H1 (cell line): ENCODE measurements around the gene RAD18. TPM values are rescaled to one million over a fixed set of nuclear protein-coding genes. Genes with fewer than 3 reads are reported as not detected.

ENCODE experiments used
- CTCF ChIA-PET: fragments of 300-600 bp; sonication (Branson Sonifier 250); formaldehyde crosslinking; loops from one replicate; lab custom pipeline; 2021; ENCODE audit not compliant: partially characterized antibody; lab: Charles Lee
- POLR2A ChIA-PET: fragments of 300-600 bp; sonication (Branson Sonifier 250); formaldehyde crosslinking; loops from one replicate; lab custom pipeline; 2021; ENCODE audit warnings: inconsistent platforms; ENCODE audit not compliant: partially characterized antibody; lab: Charles Lee
- DNase-seq, 2 experiments: peaks; one replicate each; pipeline versions ENCODE4 v3.0.0 to v3.0.0-alpha.2; 2010 to 2022; ENCODE audit warnings: low spot score in 2 of 2, low read depth in 1 of 2, mixed read lengths in 1 of 2
- FAIRE-seq: peaks from 2 replicates; lab custom pipeline; 2011; peaks lifted over from hg19 to GRCh38; lab: Jason Lieb, UNC
- H2AFZ ChIP-seq: 2 replicates; pipeline ENCODE4 v1.8.1; 2012; ENCODE audit warnings: low read length, inconsistent platforms
- H2AK5ac ChIP-seq: 2 replicates; pipeline ENCODE4 v1.6.1; 2013; ENCODE audit warnings: low read depth, low read length
- H2BK120ac ChIP-seq: replicated peaks from 2 replicates; pipeline ENCODE3; 2013; ENCODE audit warnings: low read depth, low read length, inconsistent platforms
- H2BK12ac ChIP-seq: 2 replicates; pipeline ENCODE4 v1.6.1; 2013; ENCODE audit warnings: low read depth, low read length
- H2BK15ac ChIP-seq: 2 replicates; pipeline ENCODE4 v1.6.1; 2013; ENCODE audit warnings: low read length
- H2BK20ac ChIP-seq: 2 replicates; pipeline ENCODE4 v1.6.1; 2013; ENCODE audit warnings: low read length
- H2BK5ac ChIP-seq: 2 replicates; pipeline ENCODE4 v1.6.1; 2013; ENCODE audit warnings: low read depth, low read length
- H3K14ac ChIP-seq: 2 replicates; pipeline ENCODE4 v1.6.1; 2013; ENCODE audit warnings: inconsistent platforms; ENCODE audit not compliant: insufficient read length
- H3K18ac ChIP-seq: 2 replicates; pipeline ENCODE4 v1.6.1; 2013; ENCODE audit warnings: low read length; ENCODE audit errors: extremely low read depth
- H3K23ac ChIP-seq: 2 replicates; pipeline ENCODE4 v1.6.1; 2013; ENCODE audit warnings: inconsistent platforms; ENCODE audit not compliant: insufficient read length
- H3K23me2 ChIP-seq: 2 replicates; pipeline ENCODE4 v1.6.1; 2013; ENCODE audit warnings: low read depth, low read length
- H3K27ac ChIP-seq: 2 replicates; pipeline ENCODE4 v1.6.1; 2011; ENCODE audit warnings: low read depth, low read length, inconsistent platforms
- H3K27me3 ChIP-seq, 4 experiments: replicated peaks in 1 of 4; 1 replicate in 1 of 4; 2 replicates in 3 of 4; pipeline versions ENCODE4 v1.6.1 to v1.8.1; 2011 to 2013; ENCODE audit warnings: low read length in 3 of 4, mild to moderate bottlenecking in 3 of 4, inconsistent platforms in 2 of 4, mixed read lengths in 2 of 4, moderate library complexity in 1 of 4; ENCODE audit not compliant: control insufficient read depth in 3 of 4, insufficient read depth in 3 of 4; ENCODE audit errors: extremely low read depth in 1 of 4
- H3K36me3 ChIP-seq, 4 experiments: 2 replicates each; pipeline versions ENCODE4 v1.6.1 to v1.8.1; 2011 to 2013; ENCODE audit warnings: mild to moderate bottlenecking in 4 of 4, low read length in 3 of 4, moderate library complexity in 2 of 4, control low read depth in 1 of 4, inconsistent platforms in 1 of 4; ENCODE audit not compliant: insufficient read depth in 4 of 4, control insufficient read depth in 2 of 4
- H3K4ac ChIP-seq: replicated peaks from 2 replicates; pipeline ENCODE3; 2013; ENCODE audit warnings: low read length, low read depth, mixed read lengths, inconsistent platforms; ENCODE audit not compliant: insufficient read length
- H3K4me1 ChIP-seq, 4 experiments: replicated peaks in 1 of 4; 1 replicate in 1 of 4; 2 replicates in 3 of 4; pipeline versions ENCODE4 v1.6.1 to v1.8.1; 2011 to 2013; ENCODE audit warnings: low read length in 3 of 4, inconsistent platforms in 2 of 4, mixed read lengths in 1 of 4; ENCODE audit not compliant: insufficient read depth in 4 of 4, control insufficient read depth in 3 of 4
- H3K4me2 ChIP-seq, 2 experiments: 2 replicates each; pipeline versions ENCODE4 v1.6.1 to v1.8.1; 2011 to 2013; ENCODE audit warnings: low read depth in 2 of 2, low read length in 2 of 2, control low read depth in 1 of 2, inconsistent platforms in 1 of 2, mild to moderate bottlenecking in 1 of 2; ENCODE audit not compliant: insufficient read depth in 1 of 2
- H3K4me3 ChIP-seq, 4 experiments: fragments of 200-600, 300-600 bp in 1 of 4; sonication (generic), shearing (Covaris generic), sonication (Bioruptor Twin) in 1 of 4; 2 replicates each; pipeline versions ENCODE4 v1.5.1 to v1.8.1; 2011 to 2016; ENCODE audit warnings: low read length in 4 of 4, low read depth in 3 of 4, control low read depth in 2 of 4, inconsistent platforms in 2 of 4, mild to moderate bottlenecking in 2 of 4, mixed read lengths in 1 of 4, moderate library complexity in 1 of 4; ENCODE audit not compliant: insufficient read depth in 2 of 4; ENCODE audit errors: extremely low read depth in 1 of 4
- H3K56ac ChIP-seq: replicated peaks from 2 replicates; pipeline ENCODE3; 2013; ENCODE audit warnings: low read depth, mild to moderate bottlenecking, mixed read lengths, low read length, inconsistent platforms; ENCODE audit not compliant: insufficient read length
- H3K79me1 ChIP-seq: 2 replicates; pipeline ENCODE4 v1.6.1; 2013; ENCODE audit warnings: low read depth, low read length, control low read depth
- H3K79me2 ChIP-seq, 2 experiments: 2 replicates each; pipeline versions ENCODE4 v1.6.1 to v1.8.1; 2012 to 2013; ENCODE audit warnings: low read length in 2 of 2, mild to moderate bottlenecking in 2 of 2, inconsistent platforms in 1 of 2; ENCODE audit not compliant: insufficient read depth in 2 of 2, control insufficient read depth in 1 of 2
- H3K9ac ChIP-seq, 4 experiments: replicated peaks in 1 of 4; 1 replicate in 1 of 4; 2 replicates in 3 of 4; pipeline versions ENCODE4 v1.6.1 to v1.8.1; 2011 to 2013; ENCODE audit warnings: low read depth in 3 of 4, low read length in 3 of 4, control low read depth in 2 of 4, mild to moderate bottlenecking in 2 of 4, moderate library complexity in 2 of 4, inconsistent platforms in 1 of 4; ENCODE audit errors: extremely low read depth in 1 of 4
- H3K9me3 ChIP-seq, 2 experiments: 2 replicates each; pipeline versions ENCODE4 v1.6.1 to v1.8.1; 2012 to 2013; ENCODE audit warnings: mild to moderate bottlenecking in 2 of 2, moderate library complexity in 2 of 2, control low read depth in 1 of 2, inconsistent platforms in 1 of 2, low read depth in 1 of 2, low read length in 1 of 2, mixed read lengths in 1 of 2; ENCODE audit not compliant: insufficient read depth in 2 of 2
- H4K20me1 ChIP-seq, 2 experiments: replicated peaks in 1 of 2; 2 replicates each; pipeline versions ENCODE3 to v1.8.1; 2011 to 2013; ENCODE audit warnings: inconsistent platforms in 2 of 2, low read length in 2 of 2, mild to moderate bottlenecking in 1 of 2; ENCODE audit not compliant: insufficient read depth in 2 of 2, control insufficient read depth in 1 of 2
- H4K5ac ChIP-seq: 2 replicates; pipeline ENCODE4 v1.6.1; 2013; ENCODE audit warnings: low read length, low read depth, mixed read lengths, inconsistent platforms; ENCODE audit not compliant: insufficient read length
- H4K8ac ChIP-seq: 2 replicates; pipeline ENCODE4 v1.8.0; 2013; ENCODE audit warnings: mild to moderate bottlenecking, moderate library complexity, low read length, inconsistent platforms; ENCODE audit not compliant: insufficient read depth; ENCODE audit errors: extremely low read depth
- H4K91ac ChIP-seq: replicated peaks from 2 replicates; pipeline ENCODE3; 2013; ENCODE audit warnings: low read length, mixed read lengths, inconsistent platforms; ENCODE audit not compliant: insufficient read length
- RFX5 ChIP-seq: IDR thresholded peaks from 2 replicates; pipeline ENCODE4 v1.6.1; 2011; ENCODE audit warnings: low read depth, low read length, improper control_type of control experiment, borderline replicate concordance
- WGBS, 2 experiments: shearing (Covaris generic) in 1 of 2; methylation state at CpG; one replicate each; pipeline versions ENCODE4 v1.1.6 to v1.1.7; 2013 to 2015; ENCODE audit warnings: low lambda C conversion rate in 2 of 2, mixed read lengths in 2 of 2, inconsistent platforms in 1 of 2, low coverage in 1 of 2, missing lambda C conversion rate in 1 of 2; ENCODE audit not compliant: insufficient replicate concordance in 2 of 2, insufficient coverage in 1 of 2, insufficient read length in 1 of 2; ENCODE audit errors: extremely low coverage in 1 of 2, missing lambda C conversion rate in 1 of 2; 5-methylcytosine and 5-hydroxymethylcytosine counted together
- polyA plus RNA-seq, 7 experiments: library from polyadenylated mRNA; depleted of rRNA in 3 of 7; stranded (reverse) in 5 of 7; unstranded in 2 of 7; fragments of >200 nt in 5 of 7; fragments of 200-250 nt in 2 of 7; gene quantifications; 1 replicate in 5 of 7; 2 replicates in 1 of 7; 4 replicates in 1 of 7; pipeline versions ENCODE4 v1.2.1 to v1.2.3, GENCODE V29; 2011 to 2013; ENCODE audit warnings: missing spikeins in 2 of 7, mixed read lengths in 2 of 7
- total RNA-seq: library from RNA; stranded (reverse); fragmentation: NEBNext Ultra II Directional; extraction: Animal tissue kit (Norgen Biotek cat#: 25700); gene quantifications from 2 replicates; pipeline ENCODE4 v1.2.1, GENCODE V29; 2021
- TF ChIP-seq, protein P1 (sequence below): IDR thresholded peaks from 2 replicates; pipeline ENCODE4 v1.6.1; 2011; ENCODE audit warnings: low read depth, mild to moderate bottlenecking, low read length; ENCODE audit not compliant: insufficient read depth
- TF ChIP-seq, protein P2 (sequence below), 3 experiments: IDR thresholded peaks; 1 replicate in 2 of 3; 2 replicates in 1 of 3; pipeline versions ENCODE4 v1.5.1 to v1.6.1; 2011; ENCODE audit warnings: low read length in 3 of 3, mild to moderate bottlenecking in 3 of 3, inconsistent platforms in 2 of 3, low read depth in 1 of 3, moderate library complexity in 1 of 3; ENCODE audit not compliant: insufficient read depth in 1 of 3; ENCODE audit errors: control extremely low read depth in 1 of 3

Gene RAD18
- total and polyA plus RNA-seq, 2 of the 8 experiments (the other 6 are each of a cell fraction or from before 2014, with no cell fraction given), result 13.0 to 23.2 TPM

DNA sequence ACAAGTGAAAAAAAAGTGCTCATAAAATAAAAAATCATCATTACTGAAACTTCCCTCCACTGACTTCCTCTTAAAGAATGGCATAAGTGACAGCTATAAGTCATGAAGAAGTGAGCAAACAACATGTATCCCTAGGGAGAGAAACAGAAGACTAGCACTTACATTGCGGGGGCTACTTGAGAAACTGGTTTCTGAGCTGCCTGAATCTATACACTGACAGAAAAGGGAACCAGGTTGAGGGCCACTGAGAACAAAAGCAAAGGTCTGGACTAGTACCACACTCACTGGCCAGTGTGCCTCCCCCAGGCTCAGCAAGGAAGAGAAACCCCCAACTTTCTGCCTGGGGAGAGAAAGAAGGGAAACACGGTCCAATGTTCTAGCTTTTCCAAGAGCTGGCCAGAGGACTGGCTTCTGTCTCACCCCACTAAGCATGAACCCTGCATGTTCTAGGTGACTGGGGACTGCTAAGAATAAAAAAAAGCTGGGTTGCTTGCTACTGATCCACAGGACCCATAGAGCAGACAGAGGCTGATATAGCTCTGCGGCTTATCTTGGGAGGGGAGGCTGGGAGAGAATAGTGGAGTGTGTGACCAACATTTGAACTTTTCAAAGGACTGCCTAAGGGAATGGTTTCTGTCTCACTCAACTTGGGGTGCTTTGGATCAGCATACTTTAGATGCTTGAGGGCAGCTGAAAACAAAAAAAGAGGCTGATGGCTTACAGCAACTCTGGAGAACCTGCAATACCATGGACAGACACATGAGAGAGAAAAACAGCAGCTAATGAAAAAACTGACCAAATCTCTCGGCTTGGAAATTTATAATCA is 8.1 kb downstream of the RAD18 start:
- no peaks in the 10 kb centered on the region for H3K4me1 ChIP-seq
- H2BK120ac ChIP-seq, result no peak overlapping the region
- no peak overlapping the region for H3K56ac ChIP-seq
- H2BK20ac ChIP-seq, result no peak overlapping the region
- no peak overlapping the region for H3K9ac ChIP-seq
- H2BK12ac ChIP-seq, result no peak overlapping the region
- H4K8ac ChIP-seq, result no peak overlapping the region
- no peaks in the 10 kb centered on the region for H3K9me3 ChIP-seq
- H3K4me3 ChIP-seq, result no peak overlapping the region
- FAIRE-seq, result no peak
- no peak overlapping the region for H2BK5ac ChIP-seq
- H3K14ac ChIP-seq, result no peak overlapping the region
- H3K23ac ChIP-seq, result no peak overlapping the region
- H3K18ac ChIP-seq, result no peak overlapping the region
- no peak overlapping the region for H3K27ac ChIP-seq
- H3K36me3 ChIP-seq, result peaks cover 0 to 24% (median 7%) of the 10 kb centered on the region in 4 experiments; a peak in 2 of 8 replicates
- H3K27me3 ChIP-seq, result no peaks in the 10 kb centered on the region
- peaks cover 0 to 63% of the 10 kb centered on the region in 2 experiments; a peak in 2 of 4 replicates for H3K79me2 ChIP-seq
- H3K4ac ChIP-seq, result no peak overlapping the region
- 85% methylated on average over 4 of the region's 4 CpGs; no CpG with 5 or more reads in 1 of the 2 experiments for WGBS, 2 experiments
- H2AFZ ChIP-seq, result no peak overlapping the region
- H4K91ac ChIP-seq, result no peak overlapping the region
- no peak overlapping the region for H3K4me2 ChIP-seq
- peaks cover 5% of the 10 kb centered on the region; the same call in 1 of the 2 replicates for H3K79me1 ChIP-seq
- no peak overlapping the region for H4K5ac ChIP-seq
- no peak overlapping the region for H2BK15ac ChIP-seq
- peaks cover 0 to 12% of the 10 kb centered on the region in 2 experiments for H4K20me1 ChIP-seq
- DNase-seq, result no peak
- POLR2A ChIA-PET, result no interaction called here
- no peak for TF ChIP-seq RFX5
- TF ChIP-seq, protein P1, sequence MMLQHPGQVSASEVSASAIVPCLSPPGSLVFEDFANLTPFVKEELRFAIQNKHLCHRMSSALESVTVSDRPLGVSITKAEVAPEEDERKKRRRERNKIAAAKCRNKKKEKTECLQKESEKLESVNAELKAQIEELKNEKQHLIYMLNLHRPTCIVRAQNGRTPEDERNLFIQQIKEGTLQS, result no peak
- TF ChIP-seq, protein P2, sequence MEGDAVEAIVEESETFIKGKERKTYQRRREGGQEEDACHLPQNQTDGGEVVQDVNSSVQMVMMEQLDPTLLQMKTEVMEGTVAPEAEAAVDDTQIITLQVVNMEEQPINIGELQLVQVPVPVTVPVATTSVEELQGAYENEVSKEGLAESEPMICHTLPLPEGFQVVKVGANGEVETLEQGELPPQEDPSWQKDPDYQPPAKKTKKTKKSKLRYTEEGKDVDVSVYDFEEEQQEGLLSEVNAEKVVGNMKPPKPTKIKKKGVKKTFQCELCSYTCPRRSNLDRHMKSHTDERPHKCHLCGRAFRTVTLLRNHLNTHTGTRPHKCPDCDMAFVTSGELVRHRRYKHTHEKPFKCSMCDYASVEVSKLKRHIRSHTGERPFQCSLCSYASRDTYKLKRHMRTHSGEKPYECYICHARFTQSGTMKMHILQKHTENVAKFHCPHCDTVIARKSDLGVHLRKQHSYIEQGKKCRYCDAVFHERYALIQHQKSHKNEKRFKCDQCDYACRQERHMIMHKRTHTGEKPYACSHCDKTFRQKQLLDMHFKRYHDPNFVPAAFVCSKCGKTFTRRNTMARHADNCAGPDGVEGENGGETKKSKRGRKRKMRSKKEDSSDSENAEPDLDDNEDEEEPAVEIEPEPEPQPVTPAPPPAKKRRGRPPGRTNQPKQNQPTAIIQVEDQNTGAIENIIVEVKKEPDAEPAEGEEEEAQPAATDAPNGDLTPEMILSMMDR (IDR thresholded peaks at IDR 0.05; ENCODE audit: control extremely low read depth in 1 of 3, insufficient read depth in 1 of 3, low read depth in 1 of 3, low read length in 3 of 3), result 0 out of 4 replicates have a peak, but pooled peaks of 1 of the 3 experiments have one; percentile 3
- H3K23me2 ChIP-seq, result no peaks in the 10 kb centered on the region
- CTCF ChIA-PET, result interaction anchor here (0.6 to 2.7 kb wide), 7 partner anchors 9 to 186 kb away, joined by 3 to 9 read pairs (median 4); partner anchors contain the start of gene OXTR
- no peak overlapping the region for H2AK5ac ChIP-seq
